Frontal cortex (tissue), 4 donors: Measurements from ENCODE around the gene ZFYVE16. TPM values are rescaled to one million over a fixed set of nuclear protein-coding genes. Genes with fewer than 3 reads are reported as not detected.
"Not testable (repeated sequence)": the region's sequence is repeated elsewhere in the genome, so short reads cannot be mapped to it uniquely, and the experiment has no call there.

Experiments
- DNase-seq, 2 donors: peaks; one replicate each; pipeline ENCODE4 v3.0.0; 2012; ENCODE audit warnings: low spot score in 2 of 2
- FAIRE-seq: peaks from 2 replicates; lab custom pipeline; 2012; peaks lifted over from hg19 to GRCh38; lab: Jason Lieb, UNC
- total RNA-seq: library from RNA; depleted of rRNA; stranded (reverse); fragments of >200 nt; gene quantifications from one replicate; pipeline ENCODE4 v1.2.3, GENCODE V29; 2014
- donor health status: control.
- donor health status: control.
- donor health status: control.

The ZFYVE16 gene
- total RNA-seq, 1 donor from 2014 or later = 36.3 TPM

- DNase-seq (no peak), FAIRE-seq (no peak)
These were observed 73.4 kb downstream of the ZFYVE16 start for GRCh38 chr5:80481019-80481893.

DNA sequence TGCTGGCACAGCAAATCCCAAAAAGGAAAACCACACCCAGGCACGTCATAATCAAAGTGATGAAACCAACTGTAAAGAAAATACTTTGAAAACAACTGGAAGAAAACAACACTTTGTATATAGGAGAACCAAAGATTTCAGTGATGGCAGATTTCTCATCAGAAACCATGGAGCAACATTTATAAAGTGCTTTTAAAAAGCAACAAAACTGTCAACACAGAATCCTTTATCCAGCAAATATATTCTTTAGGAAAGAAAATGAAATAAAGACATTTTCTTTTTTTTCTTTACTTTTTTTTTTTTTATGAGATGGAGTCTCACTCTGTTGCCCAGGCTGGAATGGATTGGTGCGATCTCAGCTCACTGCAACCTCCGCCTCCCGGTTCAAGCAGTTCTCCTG is 74.7 kb downstream of the ZFYVE16 start:
- FAIRE-seq (no peak), DNase-seq (no peak)

- FAIRE-seq (no peak), DNase-seq (no peak)
These were observed 75.9 kb downstream of the ZFYVE16 start for GRCh38 chr5:80483636-80484232.

DNA sequence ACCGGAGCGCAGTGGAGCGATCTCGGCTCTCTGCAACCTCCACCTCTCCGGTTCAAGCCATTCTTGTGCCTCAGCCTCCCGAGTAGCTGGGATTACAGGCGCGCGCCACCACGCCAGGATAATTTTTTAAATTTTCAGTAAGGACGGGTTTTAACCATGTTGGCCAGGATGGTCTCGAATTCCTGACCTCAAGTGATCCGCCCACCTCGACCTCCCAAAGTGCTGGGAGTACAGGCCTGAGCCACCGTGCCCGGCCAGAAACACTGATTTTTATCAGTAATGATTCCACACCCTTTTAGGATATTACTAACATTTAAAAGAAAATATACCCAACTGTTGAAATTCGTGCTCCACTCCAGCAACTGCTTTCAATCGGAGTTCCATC is 79.6 kb downstream of the ZFYVE16 start:
- FAIRE-seq = no peak
- no peak for DNase-seq

- FAIRE-seq (no peak), DNase-seq (peak; percentile 66 to 72)
These were observed 80.2 kb downstream of the ZFYVE16 start, which contains the start of gene FAM151B for GRCh38 chr5:80487829-80488721. Gene FAM151B (plus strand): TSS chr5:80488100. CDS start chr5:80488124, 24 bp downstream.

DNA sequence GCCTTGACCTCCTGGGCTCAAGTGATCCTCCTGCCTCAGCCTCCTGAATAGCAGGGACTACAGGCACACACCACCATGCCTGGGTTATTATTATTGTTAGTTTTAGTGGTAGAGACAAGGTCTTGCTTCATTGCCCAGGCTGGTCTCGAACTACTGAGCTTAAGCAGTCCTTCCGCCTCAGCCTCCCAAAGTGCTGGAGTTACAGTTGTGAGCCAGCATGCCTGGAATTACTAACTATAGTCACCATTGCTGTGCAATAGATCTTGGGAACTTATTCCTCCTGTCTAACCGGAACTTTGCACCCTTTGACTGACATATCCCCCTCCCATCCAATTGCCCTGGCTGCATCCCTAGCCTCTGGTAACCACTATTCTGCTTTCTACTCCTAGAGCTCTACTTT is 83.4 kb downstream of the ZFYVE16 start:
- DNase-seq (no peak), FAIRE-seq (no peak)

GRCh38 chr5:80492741-80493140 is 84.9 kb downstream of the ZFYVE16 start:
- no peak for DNase-seq
- no peak for FAIRE-seq

GRCh38 chr5:80493443-80493842 is 85.6 kb downstream of the ZFYVE16 start:
- DNase-seq, FAIRE-seq: not testable (repeated sequence)

GRCh38 chr5:80495891-80496290 is 88.0 kb downstream of the ZFYVE16 start:
- DNase-seq (no peak), FAIRE-seq (no peak)

DNA sequence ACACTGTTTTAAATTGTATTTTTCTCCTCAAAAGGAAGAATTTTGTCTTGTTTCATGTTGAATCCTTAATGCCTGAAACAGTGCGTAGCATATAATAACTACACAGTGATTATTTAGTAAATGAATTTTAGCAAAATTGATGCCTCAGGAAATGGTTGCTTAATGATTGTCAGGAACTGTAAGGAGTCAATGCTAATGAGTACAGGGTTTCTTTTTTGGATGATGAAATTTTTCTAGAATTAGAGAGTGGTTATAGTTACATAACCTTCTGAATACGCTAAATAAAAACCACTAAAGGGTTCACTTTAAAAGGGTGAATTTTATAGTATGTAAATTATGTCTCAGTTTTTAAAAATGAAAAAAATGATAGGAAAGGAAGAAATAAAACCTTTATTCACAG is 94.9 kb downstream of the ZFYVE16 start:
- DNase-seq = no peak
- FAIRE-seq = no peak

DNA sequence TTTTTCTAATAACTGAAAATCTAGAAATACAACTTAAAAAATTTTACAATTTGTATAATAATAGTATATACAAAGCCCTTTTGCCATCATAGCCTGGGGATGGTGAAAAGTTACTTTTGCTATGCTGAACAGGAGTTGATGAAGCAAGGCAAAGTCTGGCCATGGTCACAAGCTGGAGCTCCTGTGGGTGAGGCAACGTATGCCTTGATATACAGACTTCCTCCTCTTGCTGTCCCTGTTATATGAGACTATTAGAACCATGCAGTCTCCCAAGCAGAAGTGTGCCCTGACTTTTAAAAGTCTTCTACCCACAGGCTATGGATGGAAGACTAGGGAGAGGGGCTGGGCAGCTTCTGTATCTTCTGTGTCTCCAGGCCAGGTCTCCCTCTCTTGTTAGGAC is 95.8 kb downstream of the ZFYVE16 start:
- FAIRE-seq = no peak

DNA sequence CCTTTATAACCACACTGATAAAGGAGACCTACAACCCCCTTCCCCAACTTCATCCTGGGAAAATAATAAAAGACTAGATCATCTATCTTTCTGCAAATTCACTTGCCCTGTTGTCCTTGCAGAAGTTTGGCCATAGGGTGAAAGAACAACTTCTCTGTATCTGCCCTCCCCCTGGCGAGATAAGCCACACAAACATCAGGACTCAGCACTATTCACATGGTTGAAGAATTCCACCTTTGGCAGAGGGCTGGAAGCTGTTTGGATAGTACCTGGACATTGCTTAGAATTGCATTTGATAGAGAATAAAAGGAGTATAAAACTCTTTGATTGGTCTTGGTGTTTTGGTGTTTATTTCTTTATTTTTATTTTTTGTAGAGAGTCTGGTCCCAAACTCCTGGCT is 97.0 kb downstream of the ZFYVE16 start:
- no peak for DNase-seq
- no peak for FAIRE-seq

More for the DNA sequence above, 95.8 kb downstream of the ZFYVE16 start:
- DNase-seq = no peak

- FAIRE-seq (no peak), DNase-seq (no peak)
These were observed 99.8 kb downstream of the ZFYVE16 start for GRCh38 chr5:80507663-80508062.

DNA sequence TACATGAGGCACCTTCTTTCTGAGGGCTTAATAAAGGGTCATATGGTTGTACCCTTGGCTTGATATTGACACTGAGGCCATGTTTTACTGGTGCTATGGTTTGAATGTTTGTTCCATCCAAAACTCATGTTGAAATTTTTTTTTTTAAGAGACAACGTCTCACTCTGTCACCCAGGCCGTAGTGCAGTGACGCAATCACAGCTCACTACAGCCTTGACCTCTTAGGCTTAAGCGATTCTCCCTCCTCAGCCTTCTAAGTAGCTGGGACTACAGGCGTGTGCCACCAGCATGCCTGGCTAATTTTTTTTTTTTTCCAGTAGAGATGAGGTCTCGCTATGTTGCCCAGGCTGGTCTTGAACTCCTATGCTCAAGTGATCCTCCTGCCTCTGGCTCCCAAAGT is 101.0 kb downstream of the ZFYVE16 start:
- DNase-seq (no peak), FAIRE-seq (no peak)

- DNase-seq (no peak), FAIRE-seq (no peak)
These were observed 101.5 kb downstream of the ZFYVE16 start for GRCh38 chr5:80509362-80509761.

GRCh38 chr5:80516826-80517225 is 109.0 kb downstream of the ZFYVE16 start:
- no peak for DNase-seq
- FAIRE-seq = no peak
